Karpas-422 (cell line): ENCODE results near the gene SLC27A6. TPM values are rescaled to one million over a fixed set of nuclear protein-coding genes. Genes with fewer than 3 reads are reported as not detected.
"Not testable (repeated sequence)": the region's sequence is repeated elsewhere in the genome, so short reads cannot be mapped to it uniquely, and the experiment has no call there.

ENCODE experiments used
- DNase-seq: peaks from one replicate; pipeline ENCODE4 v3.0.0-alpha.2; 2015
- H2AFZ ChIP-seq: fragments of 200-600 bp; sonication (generic); 2 replicates; pipeline ENCODE4 v1.6.1; 2014; ENCODE audit warnings: antibody characterized with exemption, low read length, mixed read lengths
- H3K27ac ChIP-seq: fragments of 200-600 bp; sonication (generic); 2 replicates; pipeline ENCODE4 v1.5.1; 2014; ENCODE audit warnings: mild to moderate bottlenecking, low read length, moderate library complexity
- H3K27me3 ChIP-seq: fragments of 200-600 bp; sonication (generic); 2 replicates; pipeline ENCODE4 v1.6.1; 2014; ENCODE audit warnings: low read length, mixed read lengths
- H3K36me3 ChIP-seq: fragments of 200-600 bp; sonication (generic); 2 replicates; pipeline ENCODE4 v1.6.1; 2014; ENCODE audit warnings: low read length, mixed read lengths; ENCODE audit not compliant: insufficient read depth
- H3K4me1 ChIP-seq: fragments of 200-600 bp; sonication (generic); 2 replicates; pipeline ENCODE4 v1.6.1; 2014; ENCODE audit warnings: mild to moderate bottlenecking, low read length, mixed read lengths
- H3K4me2 ChIP-seq: fragments of 200-600 bp; sonication (generic); 2 replicates; pipeline ENCODE4 v1.6.1; 2014; ENCODE audit warnings: low read length, low read depth, mild to moderate bottlenecking; ENCODE audit not compliant: poor library complexity, severe bottlenecking
- H3K4me3 ChIP-seq: fragments of 200-600 bp; sonication (generic); 2 replicates; pipeline ENCODE4 v1.5.1; 2014; ENCODE audit warnings: mild to moderate bottlenecking, antibody characterized with exemption, low read length, mixed read lengths
- H3K79me2 ChIP-seq: fragments of 200-600 bp; sonication (generic); 2 replicates; pipeline ENCODE4 v1.6.1; 2014; ENCODE audit warnings: mild to moderate bottlenecking, low read length, mixed read lengths
- H3K9ac ChIP-seq: fragments of 200-600 bp; sonication (generic); 2 replicates; pipeline ENCODE4 v1.6.0; 2014; ENCODE audit warnings: low read length
- H3K9me2 ChIP-seq: fragments of 200-600 bp; sonication (generic), shearing (Covaris generic); replicated peaks from 2 replicates; pipeline ENCODE4 v1.6.0; 2014; ENCODE audit warnings: mild to moderate bottlenecking, low read length, moderate library complexity; ENCODE audit not compliant: insufficient read depth
- H3K9me3 ChIP-seq: fragments of 300-700, 200-600 bp; sonication (generic); 2 replicates; pipeline ENCODE4 v1.6.1; 2014; ENCODE audit warnings: low read length, mixed read lengths
- H4K20me1 ChIP-seq: fragments of 200-600 bp; sonication (generic); 2 replicates; pipeline ENCODE4 v1.6.1; 2014; ENCODE audit warnings: mild to moderate bottlenecking, antibody characterized with exemption, low read length, low read depth; ENCODE audit not compliant: insufficient read depth
- total RNA-seq: library from RNA; depleted of rRNA; stranded (reverse); fragments of >200 nt; shearing (Covaris generic); gene quantifications from 2 replicates; pipeline ENCODE4 v1.2.3, GENCODE V29; 2014; ENCODE audit warnings: low replicate concordance; rRNA removed

SLC27A6 gene, protein sequence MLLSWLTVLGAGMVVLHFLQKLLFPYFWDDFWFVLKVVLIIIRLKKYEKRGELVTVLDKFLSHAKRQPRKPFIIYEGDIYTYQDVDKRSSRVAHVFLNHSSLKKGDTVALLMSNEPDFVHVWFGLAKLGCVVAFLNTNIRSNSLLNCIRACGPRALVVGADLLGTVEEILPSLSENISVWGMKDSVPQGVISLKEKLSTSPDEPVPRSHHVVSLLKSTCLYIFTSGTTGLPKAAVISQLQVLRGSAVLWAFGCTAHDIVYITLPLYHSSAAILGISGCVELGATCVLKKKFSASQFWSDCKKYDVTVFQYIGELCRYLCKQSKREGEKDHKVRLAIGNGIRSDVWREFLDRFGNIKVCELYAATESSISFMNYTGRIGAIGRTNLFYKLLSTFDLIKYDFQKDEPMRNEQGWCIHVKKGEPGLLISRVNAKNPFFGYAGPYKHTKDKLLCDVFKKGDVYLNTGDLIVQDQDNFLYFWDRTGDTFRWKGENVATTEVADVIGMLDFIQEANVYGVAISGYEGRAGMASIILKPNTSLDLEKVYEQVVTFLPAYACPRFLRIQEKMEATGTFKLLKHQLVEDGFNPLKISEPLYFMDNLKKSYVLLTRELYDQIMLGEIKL
- not detected in 2 replicates for total RNA-seq

DNA sequence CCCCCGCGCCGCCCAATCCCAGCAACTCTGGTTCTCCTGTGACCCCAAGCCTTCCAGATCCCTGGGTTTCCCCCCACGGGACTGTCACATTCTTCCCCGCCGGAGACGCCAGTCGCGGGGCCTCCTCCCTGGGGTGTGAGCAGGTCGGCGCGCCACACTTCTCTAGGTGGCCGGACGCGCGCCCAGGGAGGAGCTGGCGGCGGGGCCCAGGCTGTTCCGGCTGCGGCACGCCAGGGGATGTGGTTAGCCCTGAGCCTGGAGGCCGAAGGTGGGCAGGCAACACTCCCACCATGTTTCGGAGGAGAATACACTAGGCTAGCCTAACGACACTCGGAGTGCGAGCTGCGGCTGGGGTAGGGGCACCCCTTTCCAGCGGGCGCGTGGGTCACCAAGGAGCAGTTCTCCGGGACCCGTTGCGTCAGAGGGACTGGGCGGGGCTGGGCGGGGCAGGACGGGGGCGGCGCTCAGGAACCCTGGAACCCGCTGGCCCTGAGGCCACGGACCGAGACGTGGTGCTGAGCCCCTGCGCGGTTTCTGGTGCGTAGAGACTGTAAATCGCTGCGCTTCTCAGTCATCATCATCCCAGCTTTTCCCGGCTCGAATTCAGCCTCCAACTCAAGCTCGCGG is at the start of gene SLC27A6:
SLC27A6 (plus strand) TSS at position 478 of the 627 bp plus-strand sequence. CDS start 650 bp downstream, outside the sequence.
- H3K9me2 ChIP-seq, result no peaks in the 10 kb centered on the region
- no peak within 1 kb of the TSS for H2AFZ ChIP-seq
- no peaks in the 10 kb centered on the region for H3K4me1 ChIP-seq
- no peak within 1 kb of the TSS for H3K4me3 ChIP-seq
- no peaks in the 10 kb centered on the region for H4K20me1 ChIP-seq
- no peaks in the 10 kb centered on the region for H3K9me3 ChIP-seq
- H3K27ac ChIP-seq, result no peak within 1 kb of the TSS
- H3K79me2 ChIP-seq, result no peaks in the 10 kb centered on the region
- H3K4me2 ChIP-seq, result no peak within 1 kb of the TSS
- no peak for DNase-seq
- H3K27me3 ChIP-seq, result no peaks in the 10 kb centered on the region
- H3K36me3 ChIP-seq, result no peaks in the 10 kb centered on the region
- no peak within 1 kb of the TSS for H3K9ac ChIP-seq

DNA sequence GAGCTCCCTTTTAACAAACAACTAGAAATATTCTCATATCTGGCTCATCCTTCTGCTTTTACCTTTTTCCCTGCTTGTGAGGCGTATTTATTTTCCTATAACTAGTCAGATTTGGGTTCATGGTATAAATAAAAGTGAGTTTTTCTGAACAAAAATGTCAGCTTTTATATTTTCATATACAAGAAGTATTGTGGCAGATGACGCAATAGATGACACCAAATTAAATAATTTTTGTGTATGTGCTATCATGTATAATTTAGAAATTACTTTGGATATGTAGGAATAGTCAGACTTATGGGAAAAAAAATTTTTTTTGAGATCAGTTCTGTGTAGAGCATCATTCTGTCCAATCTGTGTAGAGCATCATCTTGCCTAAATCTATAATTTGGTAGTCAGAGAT is 45.7 kb upstream of the SLC27A6 start:
- Histone ChIP-seq H3K9me2 (no peaks in the 10 kb centered on the region), H3K4me3 (no peak overlapping the region), H2AFZ (no peak overlapping the region), H3K9me3 (no peaks in the 10 kb centered on the region), H3K4me2 (no peak overlapping the region), H3K27ac (no peak overlapping the region), H3K9ac (no peak overlapping the region), H3K36me3 (no peaks in the 10 kb centered on the region), H3K79me2 (no peaks in the 10 kb centered on the region), H3K4me1 (no peaks in the 10 kb centered on the region), H4K20me1 (no peaks in the 10 kb centered on the region), H3K27me3 (no peaks in the 10 kb centered on the region)
- no peak for DNase-seq

DNA sequence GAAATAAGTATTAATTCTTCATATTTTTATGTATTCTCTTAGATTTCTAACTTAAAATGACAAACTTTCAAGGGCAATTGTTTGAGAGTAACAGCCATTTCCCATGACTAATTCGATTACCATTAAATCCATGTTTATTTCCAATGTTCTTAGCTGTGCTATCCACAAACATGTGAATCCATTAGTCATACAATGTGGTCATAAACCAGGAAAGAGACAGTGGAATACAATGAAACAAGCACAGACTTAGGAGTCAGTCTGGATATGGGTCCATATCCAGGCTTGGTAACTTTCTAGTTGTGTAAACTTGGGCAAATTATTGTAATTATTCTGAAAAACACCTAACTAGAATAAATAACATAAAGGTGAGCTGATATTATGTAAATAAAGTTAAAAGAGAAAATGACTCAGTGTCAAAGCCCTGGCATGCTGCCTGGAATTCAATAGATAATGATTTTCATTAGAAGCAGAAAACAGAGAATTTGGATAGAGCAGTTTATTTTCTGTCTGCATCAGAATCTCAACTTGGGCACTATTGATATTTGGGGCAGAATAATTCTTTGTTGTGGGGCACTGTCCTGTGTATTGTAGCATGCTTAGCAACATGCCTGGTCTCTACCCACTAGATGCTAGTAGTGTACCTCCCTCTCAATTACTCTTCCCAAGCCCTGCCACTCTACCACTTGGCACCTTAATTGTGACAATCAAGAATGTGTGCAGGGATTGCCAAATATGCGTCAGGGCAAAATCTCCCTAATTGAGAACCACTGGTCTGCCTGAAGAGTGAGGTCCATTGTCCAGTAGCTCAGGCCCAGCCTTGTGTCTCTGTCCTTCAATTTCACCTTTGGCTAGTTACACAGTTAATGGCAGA is 44.7 kb upstream of the SLC27A6 start:
- H3K9me3 ChIP-seq, result no peaks in the 10 kb centered on the region
- no peaks in the 10 kb centered on the region for H3K79me2 ChIP-seq
- no peaks in the 10 kb centered on the region for H3K36me3 ChIP-seq
- no peak overlapping the region for H2AFZ ChIP-seq
- no peak overlapping the region for H3K4me2 ChIP-seq
- H3K27ac ChIP-seq, result no peak overlapping the region
- H3K9ac ChIP-seq, result no peak overlapping the region
- no peaks in the 10 kb centered on the region for H3K4me1 ChIP-seq
- no peak overlapping the region for H3K4me3 ChIP-seq
- no peaks in the 10 kb centered on the region for H3K27me3 ChIP-seq
- DNase-seq, result no peak
- H3K9me2 ChIP-seq, result no peaks in the 10 kb centered on the region
- no peaks in the 10 kb centered on the region for H4K20me1 ChIP-seq

DNA sequence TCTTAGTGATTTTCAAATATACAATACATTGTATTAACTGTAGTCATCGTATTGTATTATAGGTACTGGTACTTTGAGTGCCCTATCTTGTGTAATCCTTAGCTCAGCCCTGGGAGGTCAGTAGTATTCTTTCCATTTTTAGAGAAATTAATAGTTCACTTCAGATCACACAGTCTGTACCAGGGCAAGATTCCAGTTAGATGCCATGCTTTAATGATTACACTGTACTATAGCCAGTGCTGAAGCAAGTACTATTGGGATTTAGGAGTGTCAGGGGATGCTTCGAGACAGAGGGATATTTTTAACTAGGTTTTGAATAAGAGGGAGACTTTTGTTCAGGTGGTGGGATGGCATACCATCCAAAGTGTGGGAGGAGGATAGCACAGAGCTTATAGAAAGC is 41.0 kb upstream of the SLC27A6 start:
- H3K36me3 ChIP-seq, result no peaks in the 10 kb centered on the region
- H3K4me1 ChIP-seq, result 0 out of 2 replicates have a peak, but pooled peaks cover 6% of the 10 kb centered on the region
- no peaks in the 10 kb centered on the region for H3K27me3 ChIP-seq
- H3K27ac ChIP-seq, result no peak overlapping the region
- H3K9me3 ChIP-seq, result no peaks in the 10 kb centered on the region
- H3K79me2 ChIP-seq, result no peaks in the 10 kb centered on the region
- no peak overlapping the region for H3K4me2 ChIP-seq
- no peak overlapping the region for H3K4me3 ChIP-seq
- no peak for DNase-seq
- no peak overlapping the region for H2AFZ ChIP-seq
- no peaks in the 10 kb centered on the region for H4K20me1 ChIP-seq
- H3K9me2 ChIP-seq, result no peaks in the 10 kb centered on the region
- no peak overlapping the region for H3K9ac ChIP-seq

DNA sequence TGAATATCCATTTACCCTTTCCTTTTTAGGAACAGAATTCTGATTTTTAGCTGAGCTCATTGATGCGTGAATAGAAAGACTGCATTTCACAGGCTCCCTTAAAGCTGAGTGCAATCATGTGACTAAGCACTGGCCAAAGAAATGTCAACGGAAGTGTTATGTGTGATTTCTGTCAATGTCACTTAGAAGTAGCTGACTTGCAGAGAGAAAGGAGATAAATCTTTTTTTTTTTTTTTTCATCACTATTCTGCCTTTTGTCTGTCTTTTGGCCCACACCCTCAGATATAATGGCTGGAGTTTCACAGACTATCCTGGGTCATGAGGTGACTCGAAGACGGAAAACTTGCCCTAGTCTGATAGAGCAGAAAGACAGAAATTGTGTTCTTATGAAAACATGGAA is 39.3 kb upstream of the SLC27A6 start:
- Histone ChIP-seq H2AFZ (no peak overlapping the region), H3K36me3 (no peaks in the 10 kb centered on the region), H3K4me3 (no peak overlapping the region), H3K4me2 (no peak overlapping the region), H4K20me1 (no peaks in the 10 kb centered on the region), H3K4me1 (0 out of 2 replicates have a peak, but pooled peaks cover 6% of the 10 kb centered on the region), H3K9ac (no peak overlapping the region), H3K9me2 (no peaks in the 10 kb centered on the region), H3K9me3 (no peaks in the 10 kb centered on the region), H3K79me2 (no peaks in the 10 kb centered on the region), H3K27ac (no peak overlapping the region), H3K27me3 (no peaks in the 10 kb centered on the region)
- DNase-seq, result no peak

DNA sequence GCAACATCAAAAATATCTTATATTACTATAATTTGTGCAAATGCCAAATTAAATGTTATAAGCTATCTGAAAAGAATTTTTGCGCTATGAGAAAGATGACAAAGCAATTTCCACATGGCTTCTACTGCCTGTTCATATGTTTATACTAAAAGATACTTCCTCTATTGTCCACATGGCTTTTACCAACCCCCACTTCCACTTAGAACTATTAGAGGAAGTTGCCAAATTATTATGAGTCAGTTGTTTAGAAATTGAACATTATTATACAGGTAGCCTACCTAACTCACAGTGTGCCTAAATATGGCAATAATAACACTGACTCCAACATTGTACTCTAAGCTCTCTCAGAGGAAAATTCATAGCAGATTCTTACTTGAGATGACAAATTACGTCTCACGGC is 37.6 kb upstream of the SLC27A6 start:
- 0 out of 2 replicates have a peak, but pooled peaks cover 6% of the 10 kb centered on the region for H3K4me1 ChIP-seq
- no peak overlapping the region for H3K27ac ChIP-seq
- no peaks in the 10 kb centered on the region for H3K27me3 ChIP-seq
- H2AFZ ChIP-seq, result no peak overlapping the region
- H3K9me3 ChIP-seq, result no peaks in the 10 kb centered on the region
- DNase-seq, result peak; percentile 65
- H3K4me2 ChIP-seq, result no peak overlapping the region
- H3K4me3 ChIP-seq, result no peak overlapping the region
- no peaks in the 10 kb centered on the region for H4K20me1 ChIP-seq
- H3K36me3 ChIP-seq, result no peaks in the 10 kb centered on the region
- no peaks in the 10 kb centered on the region for H3K79me2 ChIP-seq
- H3K9ac ChIP-seq, result no peak overlapping the region
- H3K9me2 ChIP-seq, result no peaks in the 10 kb centered on the region

DNA sequence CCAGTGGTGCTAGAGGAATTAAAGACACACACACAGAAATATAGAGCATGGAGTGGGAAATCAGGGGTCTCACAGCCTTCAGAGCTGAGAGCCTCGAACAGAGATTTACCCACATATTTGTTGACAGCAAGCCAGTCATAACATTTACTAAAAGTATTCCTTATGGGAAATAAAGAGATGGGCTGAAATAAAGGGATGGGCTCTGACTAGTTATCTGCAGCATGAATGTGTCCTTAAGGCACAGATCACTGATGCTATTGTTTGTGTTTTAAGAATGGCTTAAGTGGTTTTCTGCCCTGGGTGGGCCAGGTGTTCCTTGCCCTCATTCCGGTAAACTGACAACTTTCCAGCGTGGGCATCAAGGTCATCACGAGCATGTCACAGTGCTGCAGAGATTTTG is 33.1 kb upstream of the SLC27A6 start:
- H3K4me3 ChIP-seq, H3K4me2 ChIP-seq, H3K9me3 ChIP-seq, H3K9ac ChIP-seq, H3K9me2 ChIP-seq, H2AFZ ChIP-seq, H4K20me1 ChIP-seq, H3K27ac ChIP-seq, DNase-seq, H3K27me3 ChIP-seq, H3K4me1 ChIP-seq, H3K36me3 ChIP-seq, H3K79me2 ChIP-seq: not testable (repeated sequence)
